Esophagus squamous epithelium (tissue), 4 donors: ENCODE data around the gene ACTN2.

Source experiments
- POLR2A ChIP-seq, 4 donors: fragments of 450-650 bp; IDR thresholded peaks; one replicate each; pipeline ENCODE4 v1.6.1; 2017; ENCODE audit warnings: antibody characterized with exemption in 4 of 4, mild to moderate bottlenecking in 4 of 4, moderate library complexity in 3 of 4
- TF ChIP-seq, protein P1 (sequence below), 6 experiments: fragments of 450-650 bp in 4 of 6; fragments of 200-600 bp in 2 of 6; sonication (generic) in 2 of 6; IDR thresholded peaks; one replicate each; pipeline ENCODE4 v1.5.1; 2016 to 2019; ENCODE audit warnings: antibody characterized with exemption in 6 of 6, mild to moderate bottlenecking in 4 of 6, moderate library complexity in 4 of 6

- TF ChIP-seq, protein P1, sequence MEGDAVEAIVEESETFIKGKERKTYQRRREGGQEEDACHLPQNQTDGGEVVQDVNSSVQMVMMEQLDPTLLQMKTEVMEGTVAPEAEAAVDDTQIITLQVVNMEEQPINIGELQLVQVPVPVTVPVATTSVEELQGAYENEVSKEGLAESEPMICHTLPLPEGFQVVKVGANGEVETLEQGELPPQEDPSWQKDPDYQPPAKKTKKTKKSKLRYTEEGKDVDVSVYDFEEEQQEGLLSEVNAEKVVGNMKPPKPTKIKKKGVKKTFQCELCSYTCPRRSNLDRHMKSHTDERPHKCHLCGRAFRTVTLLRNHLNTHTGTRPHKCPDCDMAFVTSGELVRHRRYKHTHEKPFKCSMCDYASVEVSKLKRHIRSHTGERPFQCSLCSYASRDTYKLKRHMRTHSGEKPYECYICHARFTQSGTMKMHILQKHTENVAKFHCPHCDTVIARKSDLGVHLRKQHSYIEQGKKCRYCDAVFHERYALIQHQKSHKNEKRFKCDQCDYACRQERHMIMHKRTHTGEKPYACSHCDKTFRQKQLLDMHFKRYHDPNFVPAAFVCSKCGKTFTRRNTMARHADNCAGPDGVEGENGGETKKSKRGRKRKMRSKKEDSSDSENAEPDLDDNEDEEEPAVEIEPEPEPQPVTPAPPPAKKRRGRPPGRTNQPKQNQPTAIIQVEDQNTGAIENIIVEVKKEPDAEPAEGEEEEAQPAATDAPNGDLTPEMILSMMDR (IDR thresholded peaks at IDR 0.05) = no peak
- TF ChIP-seq POLR2A (IDR thresholded peaks at IDR 0.05) = no peak
Observed at GRCh38 chr1:236716160-236716559, 29.9 kb downstream of the ACTN2 start.
